Stimulated activated effector memory CD8-positive, alpha-beta T cell treated with anti-CD3 and anti-CD28 coated beads, Interleukin-12 subunit alpha, Interleukin-12 subunit beta, amount 100 ng/mL, for 72 hours (primary cell): Measurements from ENCODE around the gene TLE7.

ENCODE experiments used
- ATAC-seq: fragments of 150-1000 bp; cut with Tn5 transposase; 2 replicates; pipeline ENCODE4 v1.10.0; 2021
- DNase-seq, 2 donors: peaks; one replicate each; pipeline ENCODE4 v3.0.0; 2021 to 2022; ENCODE audit warnings: low spot score in 2 of 2
- H3K27ac Mint-ChIP-seq: one replicate; pipeline ENCODE4 v1.8.0; 2022; ENCODE audit warnings: mild to moderate bottlenecking, mixed read lengths
- H3K36me3 Mint-ChIP-seq: one replicate; pipeline ENCODE4 v1.8.0; 2022; ENCODE audit warnings: mild to moderate bottlenecking, mixed read lengths
- H3K4me1 Mint-ChIP-seq: one replicate; pipeline ENCODE4 v1.8.0; 2022; ENCODE audit warnings: mixed read lengths
- H3K4me3 Mint-ChIP-seq: one replicate; pipeline ENCODE4 v1.8.0; 2022; ENCODE audit warnings: mild to moderate bottlenecking, mixed read lengths
- H3K9me3 Mint-ChIP-seq: one replicate; pipeline ENCODE4 v1.8.0; 2022; ENCODE audit warnings: mixed read lengths

The TLE7 gene

DNA sequence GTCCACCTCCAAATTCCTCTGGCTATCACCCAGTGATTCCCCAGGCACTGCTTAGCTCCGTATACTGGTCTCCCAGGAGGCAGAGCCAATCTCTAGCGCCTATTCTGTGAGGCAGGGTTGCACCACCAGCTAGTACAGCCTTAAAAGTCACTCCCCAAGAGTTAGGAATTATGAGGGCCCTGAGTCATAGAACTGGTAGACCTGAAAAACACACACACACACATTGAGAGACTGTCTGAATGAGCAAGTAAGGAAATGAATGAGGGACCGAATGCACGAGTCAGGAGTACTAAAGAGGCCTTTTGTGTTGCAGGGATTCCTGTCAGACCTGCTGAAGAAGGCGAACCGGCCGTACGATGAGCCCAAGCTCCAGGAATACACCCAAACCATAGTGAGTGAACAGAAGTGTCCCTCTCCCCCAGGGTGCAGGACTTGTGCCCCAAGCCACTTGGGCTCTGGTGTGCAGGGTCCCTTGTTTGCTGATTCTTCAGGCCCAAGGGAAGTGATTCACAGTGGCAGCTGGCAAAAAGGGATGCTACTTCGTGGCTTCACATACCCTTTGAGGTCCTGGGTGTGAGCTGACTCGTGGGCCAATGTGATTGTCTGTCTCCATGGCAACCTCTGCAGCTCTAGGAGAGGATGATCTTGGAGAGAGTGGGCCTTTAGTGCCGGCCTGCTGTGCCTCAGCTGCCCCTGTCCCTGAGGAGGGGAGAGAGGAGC, 58.6 kb downstream of the TLE7 start:
- H3K4me1 Mint-ChIP-seq = peaks cover 5% of the 10 kb centered on the region
- H3K36me3 Mint-ChIP-seq = no peaks in the 10 kb centered on the region
- no peak overlapping the region for H3K4me3 Mint-ChIP-seq
- no peak overlapping the region for H3K27ac Mint-ChIP-seq
- ATAC-seq (peak; percentile 64), DNase-seq (no peak)
- H3K9me3 Mint-ChIP-seq = no peaks in the 10 kb centered on the region

DNA sequence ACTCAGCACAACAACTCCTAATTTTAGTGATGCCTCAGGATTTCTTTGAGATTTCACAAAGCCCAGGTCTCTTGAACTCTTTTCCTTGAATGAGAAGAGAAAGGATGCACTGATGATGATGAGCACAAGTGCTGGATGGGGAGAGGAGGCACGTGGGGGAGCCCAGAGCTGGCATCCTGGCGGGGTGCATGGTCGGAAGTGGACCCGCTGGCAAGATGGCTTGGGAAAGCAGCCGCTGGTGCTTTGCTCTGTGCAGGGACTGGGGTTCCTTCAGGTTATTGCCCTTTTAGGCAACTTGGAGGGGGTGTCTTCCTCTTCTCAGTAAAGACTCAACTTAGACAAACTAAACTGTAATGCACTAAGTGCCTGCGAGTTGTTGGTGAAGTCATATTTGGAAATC, 61.0 kb downstream of the TLE7 start:
- no peak overlapping the region for H3K4me3 Mint-ChIP-seq
- DNase-seq = no peak
- no peaks in the 10 kb centered on the region for H3K4me1 Mint-ChIP-seq
- H3K27ac Mint-ChIP-seq = no peak overlapping the region
- H3K9me3 Mint-ChIP-seq = no peaks in the 10 kb centered on the region
- H3K36me3 Mint-ChIP-seq = no peaks in the 10 kb centered on the region
- ATAC-seq = no peak
